GM18858 (cell line): ENCODE data around the gene MYL10.
"Not testable (repeated sequence)": the region's sequence is repeated elsewhere in the genome, so short reads cannot be mapped to it uniquely, and the experiment has no call there.

Source experiments
- ATAC-seq: cut with Tn5 transposase; IDR thresholded peaks from one replicate; pipeline ENCODE4 v1.9.1; 2021; ENCODE audit not compliant: unreplicated experiment

Gene MYL10

GRCh38 chr7:101620991-101621390 lies 8.1 kb downstream of the MYL10 start:
- ATAC-seq, result no peak

- ATAC-seq, result no peak
Measured at GRCh38 chr7:101620395-101620794, 8.7 kb downstream of the MYL10 start.

GRCh38 chr7:101618916-101619315 lies 10.2 kb downstream of the MYL10 start:
- no peak for ATAC-seq

GRCh38 chr7:101618207-101618839 lies 10.8 kb downstream of the MYL10 start:
- no peak for ATAC-seq

GRCh38 chr7:101617451-101618206 lies 11.5 kb downstream of the MYL10 start:
- no peak for ATAC-seq

DNA sequence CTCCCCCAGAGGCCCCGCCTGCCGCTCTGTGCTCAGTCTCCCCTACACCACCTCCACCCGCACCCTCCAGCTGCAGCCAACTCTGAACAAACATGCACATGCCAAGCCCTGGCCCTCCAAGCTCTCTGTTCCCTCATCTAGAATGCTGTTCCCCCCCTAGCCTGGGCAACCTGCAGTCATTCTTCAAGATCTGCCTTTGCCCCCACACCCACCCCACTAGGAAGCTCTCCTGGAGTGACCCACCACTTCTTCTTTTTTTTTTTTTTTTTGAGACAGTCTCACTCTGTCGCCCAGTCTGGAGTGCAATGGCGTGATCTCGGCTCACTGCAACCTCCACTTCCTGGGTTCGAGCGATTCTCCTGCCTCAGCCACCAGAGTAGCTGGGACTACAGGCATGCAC lies 13.7 kb downstream of the MYL10 start:
- no peak for ATAC-seq

DNA sequence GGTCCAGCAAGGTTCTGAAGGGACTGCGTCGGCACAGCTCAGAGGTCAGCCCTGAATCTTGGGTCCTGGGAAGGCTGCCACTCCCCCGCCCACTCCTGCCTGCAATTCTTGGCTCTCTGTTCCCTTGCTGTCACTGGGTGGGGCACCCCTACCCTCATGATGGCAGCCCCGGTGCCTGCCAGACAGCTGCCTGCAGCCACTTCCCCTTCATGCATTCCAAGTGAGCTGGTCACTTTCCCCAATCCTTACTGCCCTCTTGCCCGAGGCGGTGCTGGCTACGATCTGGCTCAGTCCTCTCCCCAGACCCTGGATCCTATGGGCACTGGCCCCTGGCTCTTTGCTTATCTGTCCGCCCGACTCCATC lies 14.2 kb downstream of the MYL10 start:
- no peak for ATAC-seq

GRCh38 chr7:101614098-101614938 lies 14.8 kb downstream of the MYL10 start:
- ATAC-seq, result no peak

GRCh38 chr7:101612885-101613515 lies 16.1 kb downstream of the MYL10 start:
- ATAC-seq, result no peak

GRCh38 chr7:101608772-101609713 lies 20.1 kb downstream of the MYL10 start:
- ATAC-seq, result no peak

- no peak for ATAC-seq
Measured at GRCh38 chr7:101606498-101606923, 22.6 kb downstream of the MYL10 start.

DNA sequence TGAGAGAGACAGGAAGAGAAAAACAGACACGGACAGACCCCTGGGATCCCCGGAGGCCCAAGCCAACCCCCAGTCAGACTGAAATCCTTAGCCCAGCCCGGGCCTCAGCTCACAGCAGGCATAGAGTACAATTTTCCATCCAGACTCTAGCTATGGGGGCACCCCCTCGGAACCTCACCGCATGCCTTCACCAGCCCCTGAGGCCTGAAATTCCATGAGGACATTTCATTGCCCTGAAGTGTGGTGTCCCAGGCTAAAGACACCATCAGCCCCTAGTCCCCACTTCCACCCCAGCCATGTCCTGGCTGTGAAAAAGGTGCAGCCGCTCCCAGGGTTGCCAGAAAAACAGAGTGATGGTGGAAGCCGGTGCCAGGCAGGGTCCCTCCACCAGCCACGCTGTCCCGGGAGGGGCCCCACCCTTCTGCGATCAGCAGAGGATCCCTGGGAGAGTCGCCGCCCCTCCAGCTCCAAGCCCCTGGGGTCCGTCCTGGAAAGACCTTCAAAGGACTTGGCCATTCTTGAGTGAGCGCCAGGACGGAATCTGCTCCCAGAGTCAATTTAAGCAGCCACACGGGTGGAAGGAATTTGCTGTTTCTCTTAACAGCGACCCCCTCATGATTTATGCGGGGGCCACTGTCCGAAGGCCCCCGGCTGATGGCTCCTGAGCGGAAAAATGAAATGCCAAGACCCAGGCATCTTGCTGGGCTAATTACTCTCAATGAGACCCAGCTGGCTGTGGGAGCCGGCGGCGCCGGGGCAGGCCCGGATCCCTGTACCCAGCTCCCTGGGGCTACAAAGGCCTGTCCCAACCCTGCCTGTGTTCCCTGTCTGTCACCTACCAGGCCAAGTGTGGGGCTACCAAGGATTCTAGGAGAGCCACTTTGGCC lies 23.2 kb downstream of the MYL10 start:
- ATAC-seq, result no peak

DNA sequence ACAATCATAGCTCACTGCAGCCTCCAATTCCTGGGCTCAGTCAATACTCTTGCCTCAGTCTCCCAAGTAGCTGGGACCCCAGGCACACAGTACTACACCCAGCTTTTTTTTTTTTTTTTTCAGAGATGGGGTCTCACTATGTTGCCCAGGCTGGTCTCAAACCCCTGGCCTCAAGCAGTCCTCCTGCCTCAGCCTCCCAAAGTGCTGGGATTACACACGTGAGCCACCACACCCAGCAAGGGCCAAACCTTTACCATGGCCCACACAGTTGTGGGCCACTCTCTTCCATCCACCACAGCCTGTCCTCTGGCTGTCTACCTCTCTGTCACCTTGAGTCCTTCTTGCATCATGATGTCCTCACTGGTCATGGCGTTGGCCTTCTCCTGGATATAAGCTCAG lies 24.2 kb downstream of the MYL10 start:
- not testable (repeated sequence) for ATAC-seq

- no peak for ATAC-seq
Measured at GRCh38 chr7:101604331-101604933, 24.7 kb downstream of the MYL10 start.

GRCh38 chr7:101602484-101603241 lies 26.4 kb downstream of the MYL10 start:
- ATAC-seq, result no peak

DNA sequence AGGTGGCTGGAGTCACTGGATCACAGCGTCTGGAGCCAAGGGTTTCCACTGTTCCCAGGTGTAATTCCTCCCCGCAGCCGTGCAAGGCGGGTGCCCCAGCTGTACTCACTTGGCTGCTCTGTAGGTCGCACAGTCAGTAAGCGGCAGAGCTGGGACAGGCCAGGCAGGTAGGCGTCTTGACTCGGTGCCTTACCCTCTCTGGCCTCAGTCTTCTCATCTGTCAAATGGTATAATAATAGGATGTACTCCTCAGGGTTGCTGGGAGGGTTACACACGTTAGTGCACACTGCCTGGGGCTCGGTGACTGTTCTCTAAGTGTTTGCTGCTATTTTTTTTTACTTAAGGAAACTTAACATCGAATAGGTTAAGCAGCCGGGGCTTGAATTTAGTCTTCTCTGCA lies 27.0 kb downstream of the MYL10 start:
- ATAC-seq, result no peak

DNA sequence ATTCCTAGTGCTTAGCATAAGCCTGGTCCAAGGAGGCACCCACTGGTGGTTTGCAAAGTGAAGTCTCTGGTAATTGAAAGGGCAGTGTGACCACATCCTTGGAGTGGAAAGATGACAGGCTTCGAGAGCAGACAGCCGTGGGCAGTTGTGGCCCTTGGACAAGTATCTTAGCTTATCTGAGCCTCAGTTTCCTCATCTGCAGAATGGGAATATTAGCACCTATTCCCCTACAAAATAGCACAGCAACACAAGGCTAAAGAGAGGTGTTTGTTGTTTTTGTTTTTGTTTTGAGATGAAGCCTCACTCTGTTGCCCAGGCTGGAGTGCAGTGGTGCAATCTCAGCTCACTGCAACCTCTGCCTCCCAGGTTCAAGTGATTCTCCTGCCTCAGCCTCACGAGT lies 29.3 kb downstream of the MYL10 start:
- no peak for ATAC-seq
